Astrocyte (in vitro differentiated cells and primary cell): ENCODE data around the gene SYT4. TPM values are rescaled to one million over a fixed set of nuclear protein-coding genes. Genes with fewer than 3 reads are reported as not detected.

ENCODE experiments used
- DNase-seq: peaks from one replicate; pipeline ENCODE4 v3.0.0-alpha.2; 2010; ENCODE audit warnings: low read depth
- FAIRE-seq: peaks from 2 replicates; lab custom pipeline; 2011; peaks lifted over from hg19 to GRCh38; lab: Jason Lieb, UNC
- H2AFZ ChIP-seq: 2 replicates; pipeline ENCODE4 v1.6.0; 2012; ENCODE audit warnings: low read depth, low read length, inconsistent platforms
- H3K27ac ChIP-seq: 2 replicates; pipeline ENCODE4 v1.5.1; 2011; ENCODE audit warnings: low read depth, low read length, inconsistent platforms
- H3K27me3 ChIP-seq: 2 replicates; pipeline ENCODE4 v1.6.0; 2011; ENCODE audit warnings: low read length, inconsistent platforms; ENCODE audit not compliant: insufficient read depth
- H3K36me3 ChIP-seq: 2 replicates; pipeline ENCODE4 v1.5.1; 2011; ENCODE audit warnings: low read length, inconsistent platforms; ENCODE audit not compliant: insufficient read depth
- H3K4me1 ChIP-seq: 2 replicates; pipeline ENCODE4 v1.5.1; 2011; ENCODE audit warnings: low read length, inconsistent platforms; ENCODE audit not compliant: insufficient read depth
- H3K4me2 ChIP-seq: 2 replicates; pipeline ENCODE4 v1.6.0; 2012; ENCODE audit warnings: low read length, inconsistent platforms
- H3K4me3 ChIP-seq: 2 replicates; pipeline ENCODE4 v1.5.1; 2011; ENCODE audit warnings: low read depth, mild to moderate bottlenecking, low read length, inconsistent platforms; ENCODE audit not compliant: insufficient read depth
- H3K79me2 ChIP-seq: 2 replicates; pipeline ENCODE4 v1.6.0; 2012; ENCODE audit warnings: mild to moderate bottlenecking, low read length, inconsistent platforms; ENCODE audit not compliant: insufficient read depth
- H3K9ac ChIP-seq: 2 replicates; pipeline ENCODE4 v1.6.0; 2012; ENCODE audit warnings: mild to moderate bottlenecking, low read length, inconsistent platforms
- H3K9me3 ChIP-seq: 2 replicates; pipeline ENCODE4 v1.5.1; 2012; ENCODE audit warnings: low read depth, mild to moderate bottlenecking, low read length, inconsistent platforms; ENCODE audit not compliant: insufficient read depth
- H4K20me1 ChIP-seq: 2 replicates; pipeline ENCODE4 v1.6.0; 2012; ENCODE audit warnings: low read length, inconsistent platforms; ENCODE audit not compliant: insufficient read depth
- H3K27ac Mint-ChIP-seq: one replicate; pipeline ENCODE4 v1.8.0; 2021; ENCODE audit warnings: mild to moderate bottlenecking, mixed read lengths; ENCODE audit not compliant: unreplicated experiment
- H3K27me3 Mint-ChIP-seq: one replicate; pipeline ENCODE4 v1.8.0; 2021; ENCODE audit warnings: low read depth, mixed read lengths; ENCODE audit not compliant: unreplicated experiment
- H3K36me3 Mint-ChIP-seq: one replicate; pipeline ENCODE4 v1.8.0; 2021; ENCODE audit warnings: low read depth, mixed read lengths; ENCODE audit not compliant: unreplicated experiment
- H3K4me1 Mint-ChIP-seq: one replicate; pipeline ENCODE4 v1.8.0; 2021; ENCODE audit warnings: low read depth, mixed read lengths; ENCODE audit not compliant: unreplicated experiment
- H3K4me3 Mint-ChIP-seq: one replicate; pipeline ENCODE4 v1.8.0; 2021; ENCODE audit warnings: mild to moderate bottlenecking, moderate library complexity, mixed read lengths; ENCODE audit not compliant: unreplicated experiment
- H3K9me3 Mint-ChIP-seq: one replicate; pipeline ENCODE4 v1.8.0; 2021; ENCODE audit warnings: mild to moderate bottlenecking, mixed read lengths; ENCODE audit not compliant: unreplicated experiment
- CTCF ChIP-seq: IDR thresholded peaks from 2 replicates; pipeline ENCODE4 v1.5.1; 2011; ENCODE audit warnings: low read depth, mild to moderate bottlenecking, inconsistent platforms, low read length, moderate library complexity; ENCODE audit not compliant: insufficient read depth
- EZH2 ChIP-seq: IDR thresholded peaks from 2 replicates; pipeline ENCODE4 v1.6.1; 2012; ENCODE audit warnings: mild to moderate bottlenecking, low read length, inconsistent platforms; ENCODE audit not compliant: insufficient read depth
- total RNA-seq: library from RNA; stranded (reverse); gene quantifications from 2 replicates; pipeline ENCODE4 v1.2.1, GENCODE V29; 2021

The SYT4 gene
- total RNA-seq, 1 donor from 2014 or later = not detected

- DNase-seq (no peak), FAIRE-seq (no peak)
- Histone ChIP-seq H3K36me3 (no peaks in the 10 kb centered on the region), H3K27ac (no peak overlapping the region), H3K9ac (no peak overlapping the region), H3K4me3 (no peak overlapping the region), H3K4me2 (no peak overlapping the region), H3K79me2 (no peaks in the 10 kb centered on the region), H3K27me3 (no peaks in the 10 kb centered on the region), H3K4me1 (no peaks in the 10 kb centered on the region), H2AFZ (no peak overlapping the region), H3K9me3 (no peaks in the 10 kb centered on the region), H4K20me1 (no peaks in the 10 kb centered on the region)
- no peak for TF ChIP-seq CTCF
- no peak for TF ChIP-seq EZH2
- Mint-ChIP-seq H3K36me3 (no peaks in the 10 kb centered on the region), H3K27ac (no peak overlapping the region), H3K9me3 (no peaks in the 10 kb centered on the region), H3K27me3 (no peaks in the 10 kb centered on the region), H3K4me3 (no peak overlapping the region), H3K4me1 (no peaks in the 10 kb centered on the region)
Measured at GRCh38 chr18:43248610-43249249, 28.6 kb downstream of the SYT4 start.

GRCh38 chr18:43247944-43248343 is 29.3 kb downstream of the SYT4 start:
- Histone ChIP-seq H3K79me2 (no peaks in the 10 kb centered on the region), H3K4me1 (no peaks in the 10 kb centered on the region), H3K27ac (no peak overlapping the region), H4K20me1 (no peaks in the 10 kb centered on the region), H3K36me3 (no peaks in the 10 kb centered on the region), H3K9me3 (no peaks in the 10 kb centered on the region), H3K27me3 (no peaks in the 10 kb centered on the region), H2AFZ (no peak overlapping the region), H3K9ac (no peak overlapping the region), H3K4me2 (no peak overlapping the region), H3K4me3 (no peak overlapping the region)
- TF ChIP-seq EZH2 = no peak
- H3K9me3 Mint-ChIP-seq = no peaks in the 10 kb centered on the region
- DNase-seq (no peak), FAIRE-seq (no peak)
- no peaks in the 10 kb centered on the region for H3K36me3 Mint-ChIP-seq
- no peak overlapping the region for H3K27ac Mint-ChIP-seq
- no peaks in the 10 kb centered on the region for H3K4me1 Mint-ChIP-seq
- H3K4me3 Mint-ChIP-seq = no peak overlapping the region
- no peaks in the 10 kb centered on the region for H3K27me3 Mint-ChIP-seq

- Histone ChIP-seq H3K79me2 (no peaks in the 10 kb centered on the region), H3K27me3 (no peaks in the 10 kb centered on the region), H3K36me3 (no peaks in the 10 kb centered on the region), H3K9ac (no peak overlapping the region), H3K9me3 (no peaks in the 10 kb centered on the region), H4K20me1 (no peaks in the 10 kb centered on the region), H3K4me3 (no peak overlapping the region), H3K27ac (no peak overlapping the region), H3K4me1 (no peaks in the 10 kb centered on the region), H3K4me2 (no peak overlapping the region), H2AFZ (no peak overlapping the region)
- no peak for FAIRE-seq
- Mint-ChIP-seq H3K27ac (no peak overlapping the region), H3K9me3 (no peaks in the 10 kb centered on the region), H3K4me1 (no peaks in the 10 kb centered on the region), H3K36me3 (no peaks in the 10 kb centered on the region), H3K27me3 (peaks cover 3% of the 10 kb centered on the region), H3K4me3 (no peak overlapping the region)
- TF ChIP-seq EZH2 (no peak), CTCF (no peak)
- peak; percentile 19 for DNase-seq
Measured at GRCh38 chr18:43238429-43238828, 38.9 kb downstream of the SYT4 start.
